SU-DHL-6 (cell line): Measurements from ENCODE around the gene RUNX1.

Experiments
- H2AFZ ChIP-seq: fragments of 200-600 bp; sonication (generic); 2 replicates; pipeline ENCODE4 v1.6.1; 2014; ENCODE audit warnings: low read depth, mild to moderate bottlenecking, moderate library complexity, mixed read lengths, antibody characterized with exemption, low read length; ENCODE audit not compliant: severe bottlenecking
- H3F3A ChIP-seq: fragments of 200-600 bp; shearing (Covaris generic); 2 replicates; pipeline ENCODE4 v1.6.0; 2016; ENCODE audit warnings: antibody characterized with exemption, mild to moderate bottlenecking; ENCODE audit not compliant: insufficient read depth
- H3K27ac ChIP-seq: fragments of 200-600 bp; sonication (generic); 2 replicates; pipeline ENCODE4 v1.5.1; 2016; ENCODE audit warnings: low read depth, mild to moderate bottlenecking, low read length, moderate library complexity, mixed read lengths
- H3K27me3 ChIP-seq: fragments of 200-600 bp; sonication (generic), shearing (Covaris generic); 2 replicates; pipeline ENCODE4 v1.6.0; 2014; ENCODE audit warnings: mild to moderate bottlenecking, low read length
- H3K36me3 ChIP-seq: fragments of 200-600 bp; sonication (generic); 2 replicates; pipeline ENCODE4 v1.6.1; 2014; ENCODE audit warnings: mild to moderate bottlenecking, low read length, mixed read lengths
- H3K4me2 ChIP-seq: fragments of 300-600, 200-600 bp; shearing (Covaris generic), sonication (generic); 2 replicates; pipeline ENCODE4 v1.6.0; 2014; ENCODE audit warnings: low read length, low read depth, mild to moderate bottlenecking; ENCODE audit not compliant: poor library complexity, severe bottlenecking
- H3K4me3 ChIP-seq: fragments of 200-600 bp; sonication (generic); 2 replicates; pipeline ENCODE4 v1.5.1; 2014; ENCODE audit warnings: antibody characterized with exemption, low read length, mild to moderate bottlenecking, mixed read lengths; ENCODE audit not compliant: insufficient read depth, poor library complexity, severe bottlenecking
- H3K79me2 ChIP-seq: fragments of 200-600 bp; sonication (generic); 2 replicates; pipeline ENCODE4 v1.6.1; 2014; ENCODE audit warnings: mild to moderate bottlenecking, low read length, moderate library complexity; ENCODE audit not compliant: insufficient read depth
- H3K9ac ChIP-seq: fragments of 200-600 bp; sonication (generic); 2 replicates; pipeline ENCODE4 v1.7.0; 2014; ENCODE audit warnings: mild to moderate bottlenecking, low read length
- H3K9me2 ChIP-seq: fragments of 200-600 bp; sonication (generic); replicated peaks from 2 replicates; pipeline ENCODE4 v1.6.1; 2014; ENCODE audit warnings: low read length; ENCODE audit not compliant: insufficient read depth
- H3K9me3 ChIP-seq: fragments of 200-600 bp; sonication (generic); 2 replicates; pipeline ENCODE4 v1.6.1; 2014; ENCODE audit warnings: low read length, mixed read lengths; ENCODE audit not compliant: insufficient read depth
- H4K20me1 ChIP-seq: fragments of 200-600 bp; sonication (generic); 2 replicates; pipeline ENCODE4 v1.6.1; 2014; ENCODE audit warnings: low read depth, mild to moderate bottlenecking, antibody characterized with exemption, low read length, moderate library complexity, mixed read lengths
- CTCF ChIP-seq: fragments of 200-600 bp; sonication (generic); IDR thresholded peaks from one replicate; pipeline ENCODE4 v1.5.1; 2017; ENCODE audit warnings: antibody characterized with exemption, mild to moderate bottlenecking, low read length, moderate library complexity; ENCODE audit not compliant: insufficient read depth, poor library complexity, severe bottlenecking
- EZH2phosphoT487 ChIP-seq: fragments of 200-600 bp; sonication (generic), shearing (Covaris generic); conservative IDR thresholded peaks from 2 replicates; pipeline ENCODE4 v1.6.1; 2018; ENCODE audit warnings: mild to moderate bottlenecking, antibody characterized with exemption, low read length, moderate library complexity, mixed read lengths

The RUNX1 gene

GRCh38 chr21:34946916-34947534 is 102.1 kb downstream of the RUNX1 start:
- Histone ChIP-seq H3K4me3 (no peak overlapping the region), H4K20me1 (peaks cover 4% of the 10 kb centered on the region; the same call in 1 of the 2 replicates), H2AFZ (no peak overlapping the region), H3K9me2 (no peaks in the 10 kb centered on the region), H3K4me2 (no peak overlapping the region), H3F3A (no peaks in the 10 kb centered on the region), H3K27me3 (no peaks in the 10 kb centered on the region), H3K9ac (no peak overlapping the region), H3K79me2 (peaks cover 73% of the 10 kb centered on the region), H3K36me3 (no peaks in the 10 kb centered on the region), H3K27ac (no peak overlapping the region), H3K9me3 (no peaks in the 10 kb centered on the region)
- no peak for TF ChIP-seq EZH2phosphoT487
- no peak for TF ChIP-seq CTCF

GRCh38 chr21:34946385-34946840 is 102.7 kb downstream of the RUNX1 start:
- Histone ChIP-seq H3K79me2 (peaks cover 80% of the 10 kb centered on the region), H4K20me1 (peaks cover 4% of the 10 kb centered on the region; the same call in 1 of the 2 replicates)

GRCh38 chr21:34945288-34945687 is 103.8 kb downstream of the RUNX1 start:
- Histone ChIP-seq H3K9ac (no peak overlapping the region), H3K9me3 (no peaks in the 10 kb centered on the region), H2AFZ (no peak overlapping the region), H3K9me2 (no peaks in the 10 kb centered on the region), H3K27ac (no peak overlapping the region), H3K79me2 (peaks cover 84% of the 10 kb centered on the region), H3K36me3 (no peaks in the 10 kb centered on the region), H3K27me3 (no peaks in the 10 kb centered on the region), H3F3A (no peaks in the 10 kb centered on the region), H4K20me1 (peaks cover 4% of the 10 kb centered on the region; the same call in 1 of the 2 replicates), H3K4me2 (no peak overlapping the region), H3K4me3 (no peak overlapping the region)
- no peak for TF ChIP-seq CTCF
- TF ChIP-seq EZH2phosphoT487: no peak

More at GRCh38 chr21:34946385-34946840, 102.7 kb downstream of the RUNX1 start:
- no peak overlapping the region for H3K4me3 ChIP-seq
- no peaks in the 10 kb centered on the region for H3F3A ChIP-seq
- TF ChIP-seq EZH2phosphoT487 (no peak), CTCF (no peak)
- no peaks in the 10 kb centered on the region for H3K36me3 ChIP-seq
- H3K4me2 ChIP-seq: no peak overlapping the region
- H3K9me2 ChIP-seq: no peaks in the 10 kb centered on the region
- H3K9me3 ChIP-seq: no peaks in the 10 kb centered on the region
- H2AFZ ChIP-seq: no peak overlapping the region
- no peak overlapping the region for H3K27ac ChIP-seq
- H3K27me3 ChIP-seq: no peaks in the 10 kb centered on the region
- H3K9ac ChIP-seq: no peak overlapping the region
